ENCODE measurements around the gene DIP2C. TPM values are rescaled to one million over a fixed set of nuclear protein-coding genes. Genes with fewer than 3 reads are reported as not detected.

Gene DIP2C
- total RNA-seq, 1 donor from 2014 or later = 23.1 TPM

- H3K36me3 Mint-ChIP-seq = peaks cover 41% of the 10 kb centered on the region
- H3K27ac Mint-ChIP-seq = no peak overlapping the region
- no peaks in the 10 kb centered on the region for H3K27me3 Mint-ChIP-seq
- H3K4me3 Mint-ChIP-seq = no peak overlapping the region
- H3K9me3 Mint-ChIP-seq = no peaks in the 10 kb centered on the region
- TF ChIP-seq CTCF (conservative IDR thresholded peaks at IDR 0.05) = no peak
- no peak for DNase-seq (ENCODE audit: extremely low spot score, unreplicated experiment)
- no peaks in the 10 kb centered on the region for H3K4me1 Mint-ChIP-seq (ENCODE audit: unreplicated experiment)
These were observed 407.0 kb downstream of the DIP2C start for GRCh38 chr10:282294-283139.

GRCh38 chr10:279655-280054 lies 409.8 kb downstream of the DIP2C start:
- Mint-ChIP-seq H3K4me1 (ENCODE audit: unreplicated experiment) (peaks cover 3% of the 10 kb centered on the region), H3K27me3 (no peaks in the 10 kb centered on the region), H3K9me3 (no peaks in the 10 kb centered on the region), H3K4me3 (no peak overlapping the region), H3K27ac (no peak overlapping the region), H3K36me3 (peaks cover 34% of the 10 kb centered on the region)
- DNase-seq (ENCODE audit: extremely low spot score, unreplicated experiment) = no peak
- TF ChIP-seq CTCF (conservative IDR thresholded peaks at IDR 0.05) = peak; percentile 36

GRCh38 chr10:279232-279631 lies 410.2 kb downstream of the DIP2C start:
- TF ChIP-seq CTCF (conservative IDR thresholded peaks at IDR 0.05) = no peak
- Mint-ChIP-seq H3K36me3 (peaks cover 31% of the 10 kb centered on the region), H3K27ac (no peak overlapping the region), H3K4me1 (ENCODE audit: unreplicated experiment) (peaks cover 3% of the 10 kb centered on the region), H3K4me3 (no peak overlapping the region), H3K27me3 (no peaks in the 10 kb centered on the region), H3K9me3 (no peaks in the 10 kb centered on the region)
- no peak for DNase-seq (ENCODE audit: extremely low spot score, unreplicated experiment)

- Mint-ChIP-seq H3K4me1 (ENCODE audit: unreplicated experiment) (peaks cover 3% of the 10 kb centered on the region), H3K27ac (no peak overlapping the region), H3K36me3 (peaks cover 29% of the 10 kb centered on the region), H3K9me3 (no peaks in the 10 kb centered on the region), H3K4me3 (no peak overlapping the region), H3K27me3 (no peaks in the 10 kb centered on the region)
- no peak for TF ChIP-seq CTCF (conservative IDR thresholded peaks at IDR 0.05)
- no peak for DNase-seq (ENCODE audit: extremely low spot score, unreplicated experiment)
These were observed 410.8 kb downstream of the DIP2C start for GRCh38 chr10:278707-279106.

- H3K36me3 Mint-ChIP-seq = peaks cover 27% of the 10 kb centered on the region
- H3K9me3 Mint-ChIP-seq = no peaks in the 10 kb centered on the region
- no peak overlapping the region for H3K27ac Mint-ChIP-seq
- H3K4me1 Mint-ChIP-seq (ENCODE audit: unreplicated experiment) = peaks cover 3% of the 10 kb centered on the region
- no peak for TF ChIP-seq CTCF (conservative IDR thresholded peaks at IDR 0.05)
- no peak overlapping the region for H3K4me3 Mint-ChIP-seq
- no peak for DNase-seq (ENCODE audit: extremely low spot score, unreplicated experiment)
- H3K27me3 Mint-ChIP-seq = no peaks in the 10 kb centered on the region
These were observed 411.5 kb downstream of the DIP2C start for GRCh38 chr10:277963-278362.

All from type B pancreatic cell (in vitro differentiated cells).